ENCODE measurements around the gene NXPE3.

DNA sequence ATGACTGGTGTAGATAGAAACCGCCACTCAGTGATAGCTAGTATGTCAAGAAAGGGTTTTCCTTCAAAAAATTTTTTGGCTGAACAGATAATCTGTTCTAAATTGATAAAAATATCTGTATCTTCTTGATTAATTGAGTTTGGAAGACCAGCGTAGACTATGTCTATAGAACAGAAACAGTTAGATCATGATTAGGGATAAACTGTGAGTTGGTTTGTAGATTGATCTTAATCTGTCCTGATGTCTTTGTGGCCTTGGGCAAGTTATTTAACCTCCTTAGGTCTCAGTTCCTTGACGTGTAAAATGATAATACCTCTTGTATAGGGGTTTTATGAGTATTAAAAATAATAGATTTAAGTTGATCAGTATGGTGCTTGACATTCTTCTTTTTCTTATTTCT is 75.0 kb downstream of the NXPE3 start:
- TF ChIP-seq, protein P1, sequence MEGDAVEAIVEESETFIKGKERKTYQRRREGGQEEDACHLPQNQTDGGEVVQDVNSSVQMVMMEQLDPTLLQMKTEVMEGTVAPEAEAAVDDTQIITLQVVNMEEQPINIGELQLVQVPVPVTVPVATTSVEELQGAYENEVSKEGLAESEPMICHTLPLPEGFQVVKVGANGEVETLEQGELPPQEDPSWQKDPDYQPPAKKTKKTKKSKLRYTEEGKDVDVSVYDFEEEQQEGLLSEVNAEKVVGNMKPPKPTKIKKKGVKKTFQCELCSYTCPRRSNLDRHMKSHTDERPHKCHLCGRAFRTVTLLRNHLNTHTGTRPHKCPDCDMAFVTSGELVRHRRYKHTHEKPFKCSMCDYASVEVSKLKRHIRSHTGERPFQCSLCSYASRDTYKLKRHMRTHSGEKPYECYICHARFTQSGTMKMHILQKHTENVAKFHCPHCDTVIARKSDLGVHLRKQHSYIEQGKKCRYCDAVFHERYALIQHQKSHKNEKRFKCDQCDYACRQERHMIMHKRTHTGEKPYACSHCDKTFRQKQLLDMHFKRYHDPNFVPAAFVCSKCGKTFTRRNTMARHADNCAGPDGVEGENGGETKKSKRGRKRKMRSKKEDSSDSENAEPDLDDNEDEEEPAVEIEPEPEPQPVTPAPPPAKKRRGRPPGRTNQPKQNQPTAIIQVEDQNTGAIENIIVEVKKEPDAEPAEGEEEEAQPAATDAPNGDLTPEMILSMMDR (IDR thresholded peaks at IDR 0.05), result no peak
- TF ChIP-seq POLR2AphosphoS5 (IDR thresholded peaks at IDR 0.05), result no peak
- TF ChIP-seq POLR2A (IDR thresholded peaks at IDR 0.05), result no peak
